GM12878 (cell line): Measurements from ENCODE around the gene AZU1.

Source experiments
- CHD1 ChIP-seq: IDR thresholded peaks from 2 replicates; pipeline ENCODE4 v1.6.1; 2012; ENCODE audit warnings: low read depth, low read length, improper control_type of control experiment
- CREB1 ChIP-seq: IDR thresholded peaks from 2 replicates; pipeline ENCODE4 v1.6.1; 2012; ENCODE audit warnings: low read depth, mild to moderate bottlenecking, inconsistent platforms
- CTCF ChIP-seq, 3 experiments: IDR thresholded peaks in 2 of 3; conservative IDR thresholded peaks in 1 of 3; 2 replicates each; pipeline ENCODE4 v1.5.1; 2011; ENCODE audit warnings: low read depth in 3 of 3, low read length in 3 of 3, mild to moderate bottlenecking in 3 of 3, control low read depth in 2 of 3, moderate library complexity in 2 of 3, inconsistent platforms in 1 of 3, mixed read lengths in 1 of 3; ENCODE audit not compliant: control insufficient read depth in 2 of 3, insufficient read depth in 1 of 3; ENCODE audit errors: extremely low read depth in 1 of 3
- MEF2A ChIP-seq: IDR thresholded peaks from 2 replicates; pipeline ENCODE4 v1.6.1; 2011; ENCODE audit warnings: low read depth, mild to moderate bottlenecking, low read length, moderate library complexity; ENCODE audit not compliant: insufficient read depth
- POLR2A ChIP-seq: IDR thresholded peaks from 2 replicates; pipeline ENCODE4 v1.6.1; 2011; ENCODE audit warnings: low read depth, mild to moderate bottlenecking, low read length
- RB1 ChIP-seq: fragments of 450-650 bp; formaldehyde crosslinking; IDR thresholded peaks from 2 replicates; pipeline ENCODE4 v1.6.1; 2017; ENCODE audit warnings: mild to moderate bottlenecking, borderline replicate concordance
- RCOR1 ChIP-seq: conservative IDR thresholded peaks from 2 replicates; pipeline ENCODE4 v1.6.1; 2012; ENCODE audit warnings: low read depth, low read length, improper control_type of control experiment
- SMAD1 ChIP-seq: fragments of 450-650 bp; IDR thresholded peaks from 2 replicates; pipeline ENCODE4 v1.6.1; 2018; ENCODE audit warnings: mild to moderate bottlenecking, low read depth; ENCODE audit not compliant: partially characterized antibody
- SMC3 ChIP-seq: IDR thresholded peaks from 2 replicates; pipeline ENCODE4 v1.6.1; 2011; ENCODE audit warnings: low read length, improper control_type of control experiment, borderline replicate concordance
- SP1 ChIP-seq: IDR thresholded peaks from one replicate; pipeline ENCODE4 v1.6.1; 2011; ENCODE audit warnings: low read depth, low read length
- USF1 ChIP-seq: IDR thresholded peaks from 2 replicates; pipeline ENCODE4 v1.6.1; 2011; ENCODE audit warnings: borderline replicate concordance, low read depth, mild to moderate bottlenecking, moderate library complexity, mixed read lengths, low read length; ENCODE audit not compliant: insufficient read depth; ENCODE audit errors: extremely low read length

GRCh38 chr19:821231-821824, 6.3 kb upstream of the AZU1 start:
- TF ChIP-seq MEF2A (no peak), SMAD1 (no peak), CHD1 (no peak), RCOR1 (no peak), CREB1 (no peak), RB1 (no peak), SMC3 (no peak), CTCF (IDR thresholded peaks at IDR 0.05 in 2 of 3, conservative IDR thresholded peaks at IDR 0.05 in 1 of 3; ENCODE audit: control insufficient read depth in 2 of 3, extremely low read depth in 1 of 3, insufficient read depth in 1 of 3, low read depth in 3 of 3, low read length in 3 of 3) (no peak), POLR2A (no peak), USF1 (no peak), SP1 (no peak)
